Bronchial epithelial cell (primary cell): ENCODE results near the gene CEP76. TPM values are rescaled to one million over a fixed set of nuclear protein-coding genes. Genes with fewer than 3 reads are reported as not detected.
A peak's percentile ranks its signal among the peaks of the same experiment; 100 is the strongest.

ENCODE experiments used
- DNase-seq: peaks from one replicate; pipeline ENCODE4 v3.0.0-alpha.2; 2010; ENCODE audit warnings: low read depth
- FAIRE-seq: peaks from 2 replicates; lab custom pipeline; 2011; peaks lifted over from hg19 to GRCh38; lab: Jason Lieb, UNC
- H3K27me3 ChIP-seq: 2 replicates; pipeline ENCODE4 v1.5.1; 2011; ENCODE audit warnings: low read length; ENCODE audit not compliant: control insufficient read depth, insufficient read depth
- H3K36me3 ChIP-seq: 2 replicates; pipeline ENCODE4 v1.5.1; 2011; ENCODE audit warnings: low read length; ENCODE audit not compliant: control insufficient read depth, insufficient read depth
- H3K4me3 ChIP-seq: 2 replicates; pipeline ENCODE4 v1.5.1; 2011; ENCODE audit warnings: mild to moderate bottlenecking, low read depth, low read length, control low read depth
- total RNA-seq: library from RNA; depleted of rRNA; stranded (reverse); fragments of >200 nt; gene quantifications from 2 replicates; pipeline ENCODE4 v1.2.1, GENCODE V29; 2014
- TF ChIP-seq, protein P1 (sequence below): IDR thresholded peaks from 2 replicates; pipeline ENCODE4 v1.5.1; 2011; ENCODE audit warnings: mild to moderate bottlenecking, moderate library complexity, low read length, control low read depth, inconsistent platforms; ENCODE audit not compliant: insufficient read depth, severe bottlenecking

The CEP76 gene
- total RNA-seq, 1 donor from 2014 or later: 11.3 TPM

DNA sequence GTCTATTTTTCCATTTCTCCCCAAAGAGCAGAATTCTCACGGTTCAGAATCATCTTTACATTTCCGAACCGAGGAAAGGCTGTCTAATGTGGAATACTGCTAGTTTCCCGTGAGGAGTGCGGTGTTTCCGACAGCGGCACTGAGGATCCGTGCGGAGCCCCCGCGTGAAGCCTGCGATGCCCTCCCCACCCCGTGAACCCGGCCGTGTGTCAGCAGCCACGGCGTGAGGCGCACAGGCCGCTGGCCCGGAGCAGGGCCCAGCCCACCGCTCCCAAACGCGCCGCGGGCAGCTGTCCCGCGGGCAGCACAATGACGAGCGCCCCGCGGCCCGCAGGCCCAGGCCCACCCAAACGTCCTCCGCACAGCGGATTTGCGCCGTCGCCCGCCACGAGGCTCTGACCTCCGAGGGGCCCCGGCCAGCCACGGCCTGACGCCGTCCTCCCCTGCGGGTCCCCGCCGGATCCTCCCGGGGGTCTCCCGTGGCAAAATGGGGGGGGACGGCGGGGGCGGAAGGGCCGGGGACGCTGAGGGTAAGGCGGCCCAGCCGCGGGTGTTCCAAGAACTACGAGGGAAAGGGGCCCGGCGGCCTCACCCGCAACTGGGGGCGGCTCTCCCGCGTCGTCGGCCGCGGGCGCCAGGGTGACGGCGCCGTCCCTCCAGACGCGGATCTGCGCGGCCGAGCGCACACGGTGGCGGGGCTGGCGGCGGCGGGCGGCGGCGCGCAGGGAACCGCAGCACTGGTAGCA lies 45.4 kb downstream of the CEP76 start:
- H3K36me3 ChIP-seq: no peaks in the 10 kb centered on the region
- no peaks in the 10 kb centered on the region for H3K27me3 ChIP-seq
- TF ChIP-seq, protein P1, sequence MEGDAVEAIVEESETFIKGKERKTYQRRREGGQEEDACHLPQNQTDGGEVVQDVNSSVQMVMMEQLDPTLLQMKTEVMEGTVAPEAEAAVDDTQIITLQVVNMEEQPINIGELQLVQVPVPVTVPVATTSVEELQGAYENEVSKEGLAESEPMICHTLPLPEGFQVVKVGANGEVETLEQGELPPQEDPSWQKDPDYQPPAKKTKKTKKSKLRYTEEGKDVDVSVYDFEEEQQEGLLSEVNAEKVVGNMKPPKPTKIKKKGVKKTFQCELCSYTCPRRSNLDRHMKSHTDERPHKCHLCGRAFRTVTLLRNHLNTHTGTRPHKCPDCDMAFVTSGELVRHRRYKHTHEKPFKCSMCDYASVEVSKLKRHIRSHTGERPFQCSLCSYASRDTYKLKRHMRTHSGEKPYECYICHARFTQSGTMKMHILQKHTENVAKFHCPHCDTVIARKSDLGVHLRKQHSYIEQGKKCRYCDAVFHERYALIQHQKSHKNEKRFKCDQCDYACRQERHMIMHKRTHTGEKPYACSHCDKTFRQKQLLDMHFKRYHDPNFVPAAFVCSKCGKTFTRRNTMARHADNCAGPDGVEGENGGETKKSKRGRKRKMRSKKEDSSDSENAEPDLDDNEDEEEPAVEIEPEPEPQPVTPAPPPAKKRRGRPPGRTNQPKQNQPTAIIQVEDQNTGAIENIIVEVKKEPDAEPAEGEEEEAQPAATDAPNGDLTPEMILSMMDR: no peak
- peak overlapping the region; percentile 88 for H3K4me3 ChIP-seq
- DNase-seq (no peak), FAIRE-seq (no peak)

DNA sequence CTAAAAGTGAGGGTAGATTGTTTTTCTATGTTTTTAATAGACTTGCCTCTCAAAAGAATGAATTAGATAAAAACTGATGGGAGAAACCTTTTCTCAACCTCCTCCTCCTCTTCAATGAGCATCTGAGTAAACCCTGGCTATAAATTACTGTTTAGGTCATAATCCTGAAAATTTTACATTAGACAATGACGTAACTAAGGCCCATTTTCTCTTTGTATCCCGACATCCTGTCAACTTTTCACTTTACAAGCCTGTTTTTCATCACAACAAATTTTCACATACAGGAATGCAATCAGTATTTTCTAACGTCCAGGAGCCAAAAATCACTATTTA lies 46.0 kb downstream of the CEP76 start:
- H3K27me3 ChIP-seq: no peaks in the 10 kb centered on the region
- FAIRE-seq (no peak), DNase-seq (peak; percentile 20)
- peak overlapping the region; percentile 88 for H3K4me3 ChIP-seq
- TF ChIP-seq, protein P1: no peak
- H3K36me3 ChIP-seq: no peaks in the 10 kb centered on the region

DNA sequence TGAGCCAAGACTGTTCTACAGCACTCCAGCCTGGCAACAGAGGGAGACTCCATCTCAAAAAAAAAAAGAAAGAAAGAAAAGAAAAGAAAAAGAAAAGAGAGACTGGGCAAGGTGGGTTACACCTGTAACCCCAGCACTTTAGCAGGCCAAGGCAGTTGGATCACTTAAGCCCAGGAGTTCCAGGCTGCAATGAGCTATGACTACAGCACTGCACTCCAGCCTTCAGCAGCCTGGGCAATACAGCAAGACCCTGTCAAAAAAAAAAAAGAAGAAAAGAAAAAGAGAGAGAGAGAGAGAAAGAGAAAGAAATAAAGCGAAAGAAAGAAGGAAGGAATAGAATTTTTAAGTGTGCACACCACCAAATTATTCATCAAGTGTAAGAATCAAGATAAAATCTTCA lies 47.6 kb downstream of the CEP76 start:
- no peak for FAIRE-seq
- no peaks in the 10 kb centered on the region for H3K36me3 ChIP-seq
- no peak for DNase-seq
- TF ChIP-seq, protein P1: no peak
- H3K27me3 ChIP-seq: no peaks in the 10 kb centered on the region
- H3K4me3 ChIP-seq: no peak overlapping the region

DNA sequence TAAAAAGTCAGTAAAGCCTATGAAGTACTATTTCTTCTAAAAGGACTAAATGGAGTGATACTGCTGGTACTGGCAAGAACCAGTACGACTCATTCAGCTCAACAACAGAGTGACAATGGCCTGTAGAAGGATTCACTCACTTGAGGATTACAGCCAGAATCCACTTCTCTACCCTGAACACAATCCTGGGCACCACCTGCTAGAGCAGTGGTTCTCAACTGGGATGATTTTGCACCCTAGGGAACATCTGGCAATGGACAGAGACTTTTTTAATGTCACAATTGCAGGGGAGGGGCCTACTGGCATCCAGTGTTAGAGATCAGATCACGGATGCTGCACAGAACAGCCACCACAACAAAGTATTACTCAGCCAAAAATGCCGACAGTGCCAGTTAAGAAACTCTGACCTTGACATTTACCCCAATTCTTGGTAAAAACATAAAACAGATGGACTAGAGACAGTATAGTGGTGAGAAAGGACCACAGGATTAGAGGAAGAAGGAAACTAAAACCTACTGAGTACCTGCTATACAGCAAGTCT lies 49.6 kb downstream of the CEP76 start:
- TF ChIP-seq, protein P1: no peak
- H3K4me3 ChIP-seq: no peak overlapping the region
- no peaks in the 10 kb centered on the region for H3K36me3 ChIP-seq
- FAIRE-seq (no peak), DNase-seq (no peak)
- H3K27me3 ChIP-seq: no peaks in the 10 kb centered on the region

DNA sequence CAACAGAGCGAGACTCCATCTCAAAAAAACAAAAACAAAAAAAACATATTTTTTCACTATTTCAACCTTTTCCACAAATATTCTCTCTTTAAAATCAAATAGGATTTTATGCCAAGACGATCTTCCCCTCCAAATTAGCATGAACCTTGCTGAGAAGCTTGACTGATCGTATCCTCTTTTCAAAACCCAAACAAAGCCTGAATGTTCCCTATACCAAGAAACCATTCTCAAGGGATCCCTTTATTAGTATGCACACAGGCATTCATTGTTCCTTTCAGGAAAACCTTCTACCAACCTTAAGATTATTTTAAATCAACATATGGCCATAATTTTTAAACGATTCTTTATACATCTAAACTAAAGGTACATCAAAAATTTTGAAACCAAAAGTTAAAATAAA lies 50.9 kb downstream of the CEP76 start:
- peaks cover 1% of the 10 kb centered on the region for H3K36me3 ChIP-seq
- no peaks in the 10 kb centered on the region for H3K27me3 ChIP-seq
- DNase-seq: no peak
- H3K4me3 ChIP-seq: no peak overlapping the region
- FAIRE-seq: no peak
- TF ChIP-seq, protein P1: no peak

DNA sequence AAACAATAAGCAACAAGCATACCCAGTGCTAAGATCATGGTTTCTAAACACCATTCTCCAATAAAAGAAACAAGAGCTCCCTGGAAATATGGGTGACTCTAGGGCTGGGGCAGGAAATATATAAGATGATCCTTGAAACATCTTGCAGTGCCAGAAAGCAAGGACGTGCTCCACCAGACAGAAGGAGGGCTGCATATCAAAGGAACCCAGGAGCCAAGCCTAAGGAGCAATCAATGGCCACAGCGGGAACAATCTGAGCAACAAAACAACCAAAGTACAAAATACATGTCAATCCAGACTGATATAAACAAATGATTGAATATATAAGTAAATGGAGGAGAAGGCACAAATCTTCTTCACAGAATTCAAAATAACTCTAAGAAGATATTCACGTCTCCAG lies 54.8 kb downstream of the CEP76 start:
- FAIRE-seq: no peak
- TF ChIP-seq, protein P1: no peak
- Histone ChIP-seq H3K36me3 (peaks cover 1% of the 10 kb centered on the region), H3K27me3 (no peaks in the 10 kb centered on the region), H3K4me3 (no peak overlapping the region)
- no peak for DNase-seq
